ENCODE measurements around the gene DBP.
A peak's percentile ranks its signal among the peaks of the same experiment; 100 is the strongest.

The DBP gene

GRCh38 chr19:48654299-48655059, 17.3 kb upstream of the DBP start:
- TF ChIP-seq, protein P1, sequence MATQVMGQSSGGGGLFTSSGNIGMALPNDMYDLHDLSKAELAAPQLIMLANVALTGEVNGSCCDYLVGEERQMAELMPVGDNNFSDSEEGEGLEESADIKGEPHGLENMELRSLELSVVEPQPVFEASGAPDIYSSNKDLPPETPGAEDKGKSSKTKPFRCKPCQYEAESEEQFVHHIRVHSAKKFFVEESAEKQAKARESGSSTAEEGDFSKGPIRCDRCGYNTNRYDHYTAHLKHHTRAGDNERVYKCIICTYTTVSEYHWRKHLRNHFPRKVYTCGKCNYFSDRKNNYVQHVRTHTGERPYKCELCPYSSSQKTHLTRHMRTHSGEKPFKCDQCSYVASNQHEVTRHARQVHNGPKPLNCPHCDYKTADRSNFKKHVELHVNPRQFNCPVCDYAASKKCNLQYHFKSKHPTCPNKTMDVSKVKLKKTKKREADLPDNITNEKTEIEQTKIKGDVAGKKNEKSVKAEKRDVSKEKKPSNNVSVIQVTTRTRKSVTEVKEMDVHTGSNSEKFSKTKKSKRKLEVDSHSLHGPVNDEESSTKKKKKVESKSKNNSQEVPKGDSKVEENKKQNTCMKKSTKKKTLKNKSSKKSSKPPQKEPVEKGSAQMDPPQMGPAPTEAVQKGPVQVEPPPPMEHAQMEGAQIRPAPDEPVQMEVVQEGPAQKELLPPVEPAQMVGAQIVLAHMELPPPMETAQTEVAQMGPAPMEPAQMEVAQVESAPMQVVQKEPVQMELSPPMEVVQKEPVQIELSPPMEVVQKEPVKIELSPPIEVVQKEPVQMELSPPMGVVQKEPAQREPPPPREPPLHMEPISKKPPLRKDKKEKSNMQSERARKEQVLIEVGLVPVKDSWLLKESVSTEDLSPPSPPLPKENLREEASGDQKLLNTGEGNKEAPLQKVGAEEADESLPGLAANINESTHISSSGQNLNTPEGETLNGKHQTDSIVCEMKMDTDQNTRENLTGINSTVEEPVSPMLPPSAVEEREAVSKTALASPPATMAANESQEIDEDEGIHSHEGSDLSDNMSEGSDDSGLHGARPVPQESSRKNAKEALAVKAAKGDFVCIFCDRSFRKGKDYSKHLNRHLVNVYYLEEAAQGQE (IDR thresholded peaks at IDR 0.05; ENCODE audit: low read depth) = no peak
- TF ChIP-seq NFIC (IDR thresholded peaks at IDR 0.05) = peak; percentile 61

DNA sequence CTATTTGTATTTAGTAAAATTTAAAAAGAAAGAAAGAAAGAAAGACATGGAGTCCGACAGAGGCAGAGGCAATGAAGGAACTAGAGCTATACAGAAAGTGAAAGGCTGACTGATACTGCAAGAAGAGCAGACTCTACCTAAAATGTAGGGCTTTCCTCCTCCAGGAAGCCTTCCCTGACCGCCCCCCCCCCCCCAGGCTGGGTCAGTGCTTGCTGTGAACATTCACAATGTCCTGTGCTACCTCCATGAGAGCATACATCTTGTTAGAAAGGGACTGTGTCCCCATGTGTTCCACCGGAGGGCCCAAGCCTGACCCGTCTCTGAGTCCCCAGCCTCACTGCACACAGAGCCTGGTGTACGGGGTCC, 14.5 kb upstream of the DBP start:
- TF ChIP-seq ZBTB7A (IDR thresholded peaks at IDR 0.05; ENCODE audit: low read depth) (no peak), EGR1 (IDR thresholded peaks at IDR 0.05) (no peak), CEBPB (IDR thresholded peaks at IDR 0.05) (no peak), TAF1 (IDR thresholded peaks at IDR 0.05; ENCODE audit: low read depth) (no peak), YY1 (IDR thresholded peaks at IDR 0.05; ENCODE audit: low read depth) (no peak), TEAD4 (IDR thresholded peaks at IDR 0.05) (no peak)
- TF ChIP-seq, protein P2, sequence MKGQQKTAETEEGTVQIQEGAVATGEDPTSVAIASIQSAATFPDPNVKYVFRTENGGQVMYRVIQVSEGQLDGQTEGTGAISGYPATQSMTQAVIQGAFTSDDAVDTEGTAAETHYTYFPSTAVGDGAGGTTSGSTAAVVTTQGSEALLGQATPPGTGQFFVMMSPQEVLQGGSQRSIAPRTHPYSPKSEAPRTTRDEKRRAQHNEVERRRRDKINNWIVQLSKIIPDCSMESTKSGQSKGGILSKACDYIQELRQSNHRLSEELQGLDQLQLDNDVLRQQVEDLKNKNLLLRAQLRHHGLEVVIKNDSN (IDR thresholded peaks at IDR 0.05) = no peak

DNA sequence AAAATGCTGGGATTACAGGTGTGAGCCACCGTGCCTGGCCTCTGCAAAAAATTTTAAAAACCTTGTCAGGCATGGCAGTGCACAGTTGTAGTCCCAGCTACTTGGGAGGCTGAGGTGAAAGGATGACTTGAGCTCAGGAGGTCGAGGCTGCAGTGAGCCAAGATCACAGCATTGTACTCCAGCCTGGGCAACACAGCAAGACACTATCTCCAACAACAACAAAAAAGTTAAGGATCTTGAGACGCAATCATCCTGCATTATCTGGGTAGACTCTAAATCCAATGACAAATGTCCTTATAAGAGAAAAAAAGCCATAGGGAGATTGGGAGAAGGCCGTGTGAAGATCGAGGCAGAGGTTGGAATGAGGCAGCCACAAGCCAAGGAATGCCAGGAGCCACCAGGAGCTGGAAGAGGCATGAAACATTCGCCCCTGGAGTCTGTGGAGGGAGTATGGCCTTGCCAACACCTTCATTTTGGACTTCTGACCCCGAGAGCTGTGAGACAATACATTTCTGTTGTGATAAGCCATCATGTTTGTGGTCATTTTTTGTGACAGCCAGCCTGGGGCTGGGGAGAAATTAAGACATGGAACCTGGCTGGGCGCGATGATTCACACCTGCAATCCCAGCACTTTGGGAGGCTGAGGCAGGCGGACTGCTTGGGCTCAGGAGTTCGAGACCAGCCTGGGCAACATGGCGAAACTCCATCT, 13.9 kb upstream of the DBP start:
- no peak for TF ChIP-seq TCF12 (IDR thresholded peaks at IDR 0.05; ENCODE audit: low read depth)
- TF ChIP-seq, protein P3, sequence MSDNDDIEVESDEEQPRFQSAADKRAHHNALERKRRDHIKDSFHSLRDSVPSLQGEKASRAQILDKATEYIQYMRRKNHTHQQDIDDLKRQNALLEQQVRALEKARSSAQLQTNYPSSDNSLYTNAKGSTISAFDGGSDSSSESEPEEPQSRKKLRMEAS (IDR thresholded peaks at IDR 0.05) = no peak
- no peak for TF ChIP-seq CEBPB (IDR thresholded peaks at IDR 0.05)
- no peak for TF ChIP-seq CREB1 (IDR thresholded peaks at IDR 0.05; ENCODE audit: low read depth)
- TF ChIP-seq FOXM1 (IDR thresholded peaks at IDR 0.05; ENCODE audit: borderline replicate concordance, low read depth) = no peak
- no peak for TF ChIP-seq EGR1 (IDR thresholded peaks at IDR 0.05)
- TF ChIP-seq, protein P2 (IDR thresholded peaks at IDR 0.05) = no peak
- no peak for TF ChIP-seq YY1 (IDR thresholded peaks at IDR 0.05; ENCODE audit: low read depth)
- no peak for TF ChIP-seq NFIC (IDR thresholded peaks at IDR 0.05)
- no peak for TF ChIP-seq EP300 (IDR thresholded peaks at IDR 0.05; ENCODE audit: borderline replicate concordance)
- TF ChIP-seq ZBTB7A (IDR thresholded peaks at IDR 0.05; ENCODE audit: low read depth) = no peak

- TF ChIP-seq TEAD4 (IDR thresholded peaks at IDR 0.05) (no peak), EGR1 (IDR thresholded peaks at IDR 0.05) (no peak), RAD21 (IDR thresholded peaks at IDR 0.05; ENCODE audit: low read depth) (no peak), CEBPB (IDR thresholded peaks at IDR 0.05) (no peak), EP300 (IDR thresholded peaks at IDR 0.05; ENCODE audit: borderline replicate concordance) (no peak), ZBTB7A (IDR thresholded peaks at IDR 0.05; ENCODE audit: low read depth) (no peak), TAF1 (IDR thresholded peaks at IDR 0.05; ENCODE audit: low read depth) (no peak), NFIC (IDR thresholded peaks at IDR 0.05) (no peak)
- TF ChIP-seq, protein P1 (IDR thresholded peaks at IDR 0.05; ENCODE audit: low read depth) = no peak
- TF ChIP-seq, protein P3 (IDR thresholded peaks at IDR 0.05) = no peak
- TF ChIP-seq, protein P2 (IDR thresholded peaks at IDR 0.05) = no peak
Observed at GRCh38 chr19:48648134-48648533, 11.0 kb upstream of the DBP start.

DNA sequence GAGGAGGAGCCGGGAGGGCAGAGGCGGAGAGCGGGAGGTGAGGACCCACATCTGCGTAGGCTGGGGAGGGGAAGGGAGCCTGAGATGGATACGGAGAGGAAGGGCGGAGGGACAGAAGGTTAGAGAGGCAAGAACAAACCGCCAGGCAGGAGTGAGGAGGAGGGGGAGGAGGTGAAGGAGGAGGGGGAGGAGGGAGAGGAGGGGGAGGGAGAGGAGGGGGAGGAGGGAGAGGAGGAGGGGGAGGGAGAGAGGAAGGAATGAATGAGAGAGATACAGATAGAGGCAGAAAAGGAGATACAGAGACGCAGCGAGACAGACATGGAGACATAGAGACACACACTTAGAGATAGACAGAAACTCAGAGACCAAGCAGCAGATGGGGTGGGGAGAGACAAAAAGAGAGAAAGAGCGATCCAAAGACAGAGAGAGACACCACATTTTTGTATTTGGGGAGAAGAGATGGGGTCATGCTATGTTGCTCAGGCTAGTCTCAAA, 9.6 kb upstream of the DBP start:
- TF ChIP-seq FOXM1 (IDR thresholded peaks at IDR 0.05; ENCODE audit: borderline replicate concordance, low read depth) (no peak), EGR1 (IDR thresholded peaks at IDR 0.05) (peak; percentile 35; the same call in 1 of the 2 replicates), TEAD4 (IDR thresholded peaks at IDR 0.05) (no peak)

Data from Ishikawa (cell line).